ENCODE results near the gene MED25. TPM values are rescaled to one million over a fixed set of nuclear protein-coding genes. Genes with fewer than 3 reads are reported as not detected.

Gene MED25
- total and polyA plus RNA-seq, 9 of the 15 experiments (the other 6 are each of a cell fraction or from before 2014, with no cell fraction given): 4.1 to 93.9 (median 19.3) TPM

DNA sequence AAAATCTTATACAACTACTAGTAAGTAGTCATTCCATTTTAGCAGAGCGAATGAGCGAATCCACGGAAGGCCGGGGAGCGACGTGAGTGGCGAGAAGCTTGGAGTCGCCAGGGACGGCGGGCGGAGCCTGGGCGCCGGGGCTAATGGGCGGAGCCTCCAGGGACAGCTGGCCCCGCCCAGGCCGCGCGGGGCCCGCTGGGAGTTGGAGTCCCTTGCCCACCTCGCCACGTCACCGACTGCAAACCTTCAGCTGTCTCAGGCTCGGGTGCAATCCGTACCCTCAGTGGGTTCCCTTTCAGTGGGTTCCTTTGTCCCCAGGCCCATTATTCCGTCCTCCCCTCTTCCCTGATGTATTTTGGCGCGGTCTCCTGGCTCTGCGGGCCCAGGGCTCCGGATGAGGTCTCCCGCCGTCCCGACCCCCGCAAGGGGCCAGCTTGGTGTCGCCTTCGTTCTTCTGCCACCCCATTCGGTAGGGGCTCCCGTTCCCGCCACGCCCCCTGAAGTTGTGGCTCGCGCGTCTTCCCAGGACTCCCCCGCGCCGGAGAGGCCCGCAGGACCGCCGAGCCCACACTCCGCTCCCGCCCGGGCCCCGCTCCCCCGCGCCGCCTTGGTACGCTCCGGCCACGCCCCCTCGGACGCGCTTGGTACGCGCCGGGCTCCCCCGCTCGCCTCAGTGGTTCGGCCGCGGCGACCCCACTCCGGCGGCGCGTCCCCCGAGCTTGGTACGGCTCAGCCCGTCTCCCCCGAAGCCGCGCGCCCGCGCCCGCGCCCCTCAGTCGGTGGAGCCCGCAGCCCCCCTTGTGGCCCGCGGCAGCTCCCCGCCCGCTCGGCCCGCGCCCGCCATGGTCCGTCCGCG is 32.6 kb downstream of the MED25 start, which contains the start of gene PTOV1 (continued):
- TF ChIP-seq, protein P1, sequence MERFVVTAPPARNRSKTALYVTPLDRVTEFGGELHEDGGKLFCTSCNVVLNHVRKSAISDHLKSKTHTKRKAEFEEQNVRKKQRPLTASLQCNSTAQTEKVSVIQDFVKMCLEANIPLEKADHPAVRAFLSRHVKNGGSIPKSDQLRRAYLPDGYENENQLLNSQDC (CRISPR knock-in tag; IDR thresholded peaks at IDR 0.05): no peak
- TF ChIP-seq HNRNPL (IDR thresholded peaks at IDR 0.05; ENCODE audit: low read depth, low read length) (0 out of 2 replicates have a peak, but pooled peaks have one; percentile 57), LEF1 (IDR thresholded peaks at IDR 0.05) (no peak), RFX7 (CRISPR knock-in tag; IDR thresholded peaks at IDR 0.05) (no peak), ZNF589 (CRISPR knock-in tag; IDR thresholded peaks at IDR 0.05; ENCODE audit: low read depth) (no peak), CC2D1A (IDR thresholded peaks at IDR 0.05) (no peak), SNIP1 (IDR thresholded peaks at IDR 0.05; ENCODE audit: low read depth) (no peak), PML (IDR thresholded peaks at IDR 0.05; ENCODE audit: low read length) (no peak; the same call in 1 of the 2 replicates), CHD2 (IDR thresholded peaks at IDR 0.05; ENCODE audit: low read depth, low read length) (peak; percentile 39; the same call in 1 of the 2 replicates), GATA2 (CRISPR knock-in tag; IDR thresholded peaks at IDR 0.05) (no peak), L3MBTL2 (IDR thresholded peaks at IDR 0.05) (peak; percentile 74), PRMT5 (CRISPR knock-in tag; IDR thresholded peaks at IDR 0.05) (no peak; the same call in 1 of the 2 replicates), GATAD2A (IDR thresholded peaks at IDR 0.05) (peak; percentile 63; the same call in 1 of the 2 replicates), ZNF239 (CRISPR knock-in tag; IDR thresholded peaks at IDR 0.05) (no peak), DACH1 (IDR thresholded peaks at IDR 0.05; ENCODE audit: partially characterized antibody) (peak; percentile 15), CSDE1 (IDR thresholded peaks at IDR 0.05) (no peak), ZNF668 (CRISPR knock-in tag; IDR thresholded peaks at IDR 0.05) (no peak)
- TF ChIP-seq, protein P2, sequence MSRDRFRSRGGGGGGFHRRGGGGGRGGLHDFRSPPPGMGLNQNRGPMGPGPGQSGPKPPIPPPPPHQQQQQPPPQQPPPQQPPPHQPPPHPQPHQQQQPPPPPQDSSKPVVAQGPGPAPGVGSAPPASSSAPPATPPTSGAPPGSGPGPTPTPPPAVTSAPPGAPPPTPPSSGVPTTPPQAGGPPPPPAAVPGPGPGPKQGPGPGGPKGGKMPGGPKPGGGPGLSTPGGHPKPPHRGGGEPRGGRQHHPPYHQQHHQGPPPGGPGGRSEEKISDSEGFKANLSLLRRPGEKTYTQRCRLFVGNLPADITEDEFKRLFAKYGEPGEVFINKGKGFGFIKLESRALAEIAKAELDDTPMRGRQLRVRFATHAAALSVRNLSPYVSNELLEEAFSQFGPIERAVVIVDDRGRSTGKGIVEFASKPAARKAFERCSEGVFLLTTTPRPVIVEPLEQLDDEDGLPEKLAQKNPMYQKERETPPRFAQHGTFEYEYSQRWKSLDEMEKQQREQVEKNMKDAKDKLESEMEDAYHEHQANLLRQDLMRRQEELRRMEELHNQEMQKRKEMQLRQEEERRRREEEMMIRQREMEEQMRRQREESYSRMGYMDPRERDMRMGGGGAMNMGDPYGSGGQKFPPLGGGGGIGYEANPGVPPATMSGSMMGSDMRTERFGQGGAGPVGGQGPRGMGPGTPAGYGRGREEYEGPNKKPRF (IDR thresholded peaks at IDR 0.05; ENCODE audit: low read depth, low read length): no peak
- TF ChIP-seq, protein P3, sequence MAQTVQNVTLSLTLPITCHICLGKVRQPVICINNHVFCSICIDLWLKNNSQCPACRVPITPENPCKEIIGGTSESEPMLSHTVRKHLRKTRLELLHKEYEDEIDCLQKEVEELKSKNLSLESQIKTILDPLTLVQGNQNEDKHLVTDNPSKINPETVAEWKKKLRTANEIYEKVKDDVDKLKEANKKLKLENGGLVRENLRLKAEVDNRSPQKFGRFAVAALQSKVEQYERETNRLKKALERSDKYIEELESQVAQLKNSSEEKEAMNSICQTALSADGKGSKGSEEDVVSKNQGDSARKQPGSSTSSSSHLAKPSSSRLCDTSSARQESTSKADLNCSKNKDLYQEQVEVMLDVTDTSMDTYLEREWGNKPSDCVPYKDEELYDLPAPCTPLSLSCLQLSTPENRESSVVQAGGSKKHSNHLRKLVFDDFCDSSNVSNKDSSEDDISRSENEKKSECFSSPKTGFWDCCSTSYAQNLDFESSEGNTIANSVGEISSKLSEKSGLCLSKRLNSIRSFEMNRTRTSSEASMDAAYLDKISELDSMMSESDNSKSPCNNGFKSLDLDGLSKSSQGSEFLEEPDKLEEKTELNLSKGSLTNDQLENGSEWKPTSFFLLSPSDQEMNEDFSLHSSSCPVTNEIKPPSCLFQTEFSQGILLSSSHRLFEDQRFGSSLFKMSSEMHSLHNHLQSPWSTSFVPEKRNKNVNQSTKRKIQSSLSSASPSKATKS (CRISPR knock-in tag; IDR thresholded peaks at IDR 0.05): no peak
- TF ChIP-seq, protein P4, sequence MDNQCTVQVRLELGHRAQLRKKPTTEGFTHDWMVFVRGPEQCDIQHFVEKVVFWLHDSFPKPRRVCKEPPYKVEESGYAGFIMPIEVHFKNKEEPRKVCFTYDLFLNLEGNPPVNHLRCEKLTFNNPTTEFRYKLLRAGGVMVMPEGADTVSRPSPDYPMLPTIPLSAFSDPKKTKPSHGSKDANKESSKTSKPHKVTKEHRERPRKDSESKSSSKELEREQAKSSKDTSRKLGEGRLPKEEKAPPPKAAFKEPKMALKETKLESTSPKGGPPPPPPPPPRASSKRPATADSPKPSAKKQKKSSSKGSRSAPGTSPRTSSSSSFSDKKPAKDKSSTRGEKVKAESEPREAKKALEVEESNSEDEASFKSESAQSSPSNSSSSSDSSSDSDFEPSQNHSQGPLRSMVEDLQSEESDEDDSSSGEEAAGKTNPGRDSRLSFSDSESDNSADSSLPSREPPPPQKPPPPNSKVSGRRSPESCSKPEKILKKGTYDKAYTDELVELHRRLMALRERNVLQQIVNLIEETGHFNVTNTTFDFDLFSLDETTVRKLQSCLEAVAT (IDR thresholded peaks at IDR 0.05): peak in 1 of 2 experiments; percentile 40; a peak in 1 of 4 replicates
- TF ChIP-seq, protein P5, sequence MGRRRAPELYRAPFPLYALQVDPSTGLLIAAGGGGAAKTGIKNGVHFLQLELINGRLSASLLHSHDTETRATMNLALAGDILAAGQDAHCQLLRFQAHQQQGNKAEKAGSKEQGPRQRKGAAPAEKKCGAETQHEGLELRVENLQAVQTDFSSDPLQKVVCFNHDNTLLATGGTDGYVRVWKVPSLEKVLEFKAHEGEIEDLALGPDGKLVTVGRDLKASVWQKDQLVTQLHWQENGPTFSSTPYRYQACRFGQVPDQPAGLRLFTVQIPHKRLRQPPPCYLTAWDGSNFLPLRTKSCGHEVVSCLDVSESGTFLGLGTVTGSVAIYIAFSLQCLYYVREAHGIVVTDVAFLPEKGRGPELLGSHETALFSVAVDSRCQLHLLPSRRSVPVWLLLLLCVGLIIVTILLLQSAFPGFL (CRISPR knock-in tag; IDR thresholded peaks at IDR 0.05): no peak; the same call in 1 of the 2 replicates
- TF ChIP-seq, protein P6, sequence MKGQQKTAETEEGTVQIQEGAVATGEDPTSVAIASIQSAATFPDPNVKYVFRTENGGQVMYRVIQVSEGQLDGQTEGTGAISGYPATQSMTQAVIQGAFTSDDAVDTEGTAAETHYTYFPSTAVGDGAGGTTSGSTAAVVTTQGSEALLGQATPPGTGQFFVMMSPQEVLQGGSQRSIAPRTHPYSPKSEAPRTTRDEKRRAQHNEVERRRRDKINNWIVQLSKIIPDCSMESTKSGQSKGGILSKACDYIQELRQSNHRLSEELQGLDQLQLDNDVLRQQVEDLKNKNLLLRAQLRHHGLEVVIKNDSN (CRISPR knock-in tag; IDR thresholded peaks at IDR 0.05): no peak

Data from K562 (cell line).